ENCODE results near the gene BNC2.

Gene BNC2

GRCh38 chr9:16668734-16669295 lies 201.7 kb downstream of the BNC2 start:
- peak; percentile 49 for DNase-seq

- DNase-seq, result peak; percentile 18
Observed at GRCh38 chr9:16664211-16664610, 206.3 kb downstream of the BNC2 start.

- no peak for DNase-seq
Observed at GRCh38 chr9:16661816-16662215, 208.7 kb downstream of the BNC2 start.

GRCh38 chr9:16659096-16659495 lies 211.4 kb downstream of the BNC2 start:
- DNase-seq, result no peak

- DNase-seq, result no peak
Observed at GRCh38 chr9:16656432-16657169, 213.9 kb downstream of the BNC2 start.

GRCh38 chr9:16654596-16655126 lies 215.8 kb downstream of the BNC2 start:
- no peak for DNase-seq

GRCh38 chr9:16653491-16654399 lies 216.7 kb downstream of the BNC2 start:
- no peak for DNase-seq

- DNase-seq, result peak; percentile 14
Observed at GRCh38 chr9:16652582-16652981, 217.9 kb downstream of the BNC2 start.

GRCh38 chr9:16651446-16651964 lies 219.0 kb downstream of the BNC2 start:
- no peak for DNase-seq

- DNase-seq, result no peak
Observed at GRCh38 chr9:16645970-16646369, 224.5 kb downstream of the BNC2 start.

GRCh38 chr9:16642421-16643109 lies 227.9 kb downstream of the BNC2 start:
- peak; percentile 26 for DNase-seq

- DNase-seq, result no peak
Observed at GRCh38 chr9:16640649-16641048, 229.8 kb downstream of the BNC2 start.

GRCh38 chr9:16639644-16640043 lies 230.8 kb downstream of the BNC2 start:
- DNase-seq, result no peak

- DNase-seq, result no peak
Observed at GRCh38 chr9:16637911-16638310, 232.6 kb downstream of the BNC2 start.

GRCh38 chr9:16637218-16637617 lies 233.3 kb downstream of the BNC2 start:
- no peak for DNase-seq

- DNase-seq, result no peak
Observed at GRCh38 chr9:16633794-16634193, 236.7 kb downstream of the BNC2 start.

GRCh38 chr9:16628413-16628812 lies 242.1 kb downstream of the BNC2 start:
- peak; percentile 50 for DNase-seq

- DNase-seq, result peak; percentile 97
Observed at GRCh38 chr9:16627967-16628366, 242.5 kb downstream of the BNC2 start.

GRCh38 chr9:16627521-16627920 lies 242.9 kb downstream of the BNC2 start:
- DNase-seq, result no peak

- DNase-seq, result peak; percentile 89
Observed at GRCh38 chr9:16626577-16627130, 243.8 kb downstream of the BNC2 start.

- peak; percentile 66 for DNase-seq
Observed at GRCh38 chr9:16625811-16626210, 244.7 kb downstream of the BNC2 start.

- DNase-seq, result no peak
Observed at GRCh38 chr9:16625161-16625631, 245.3 kb downstream of the BNC2 start.

All from fibroblast of skin of right quadriceps (primary cell).